K562 (cell line): ENCODE results near the gene USPL1. TPM values are rescaled to one million over a fixed set of nuclear protein-coding genes. Genes with fewer than 3 reads are reported as not detected.

Experiments
- ATAC-seq: fragments of 200-7000 bp; cut with Tn5 transposase; 3 replicates; pipeline ENCODE4 v1.9.1; 2020; ENCODE audit warnings: moderate library complexity
- BruUV-seq: library from RNA; stranded (reverse); fragments of 400-500 nt; replicated peaks from 2 replicates; lab custom pipeline; 2021; lab: Mats Ljungman, UMichigan
- CTCF ChIA-PET: fragments of 300-600 bp; formaldehyde crosslinking; extraction: SDS; loops from one replicate; lab custom pipeline; 2021; ENCODE audit warnings: low intra/inter-chr PET ratio; lab: Yijun Ruan, JAX
- POLR2A ChIA-PET: fragments of 300-600, 350-650 bp; sonication (Branson Sonifier 250); formaldehyde crosslinking; extraction: SDS; loops from one replicate; lab custom pipeline; 2021; ENCODE audit warnings: antibody characterized with exemption, inconsistent platforms; lab: Yijun Ruan, JAX
- DNase-seq, 4 experiments: peaks; one replicate each; pipeline versions ENCODE4 v3.0.0 to v3.0.0-alpha.2; 2011 to 2018; ENCODE audit warnings: low spot score in 3 of 4, mixed read lengths in 3 of 4; ENCODE audit errors: extremely low read depth in 1 of 4
- FAIRE-seq: peaks from 2 replicates; lab custom pipeline; 2011; peaks lifted over from hg19 to GRCh38; lab: Jason Lieb, UNC
- H2AFZ ChIP-seq: 2 replicates; pipeline ENCODE4 v1.6.0; 2011; ENCODE audit warnings: low read depth, low read length, control low read depth, inconsistent platforms
- H3K27ac ChIP-seq: fragments of 200-600 bp; 3 replicates; pipeline ENCODE4 v1.8.0; 2011; ENCODE audit warnings: low read depth, mild to moderate bottlenecking, control low read depth, inconsistent platforms, low read length, moderate library complexity, mixed read lengths; ENCODE audit errors: extremely low read depth
- H3K27me3 ChIP-seq, 2 experiments: fragments of 300-600 bp in 1 of 2; 2 replicates in 1 of 2; 3 replicates in 1 of 2; pipeline versions ENCODE4 v1.6.0 to v1.8.0; 2011; ENCODE audit warnings: inconsistent platforms in 2 of 2, low read length in 2 of 2, mild to moderate bottlenecking in 1 of 2, mixed read lengths in 1 of 2, moderate library complexity in 1 of 2; ENCODE audit not compliant: control insufficient read depth in 2 of 2, insufficient read depth in 2 of 2
- H3K36me3 ChIP-seq: fragments of 300-600 bp; 3 replicates; pipeline ENCODE4 v1.8.0; 2011; ENCODE audit warnings: mild to moderate bottlenecking, low read length, inconsistent platforms; ENCODE audit not compliant: control insufficient read depth, insufficient read depth
- H3K4me1 ChIP-seq, 2 experiments: fragments of 200-600 bp in 1 of 2; replicated peaks in 1 of 2; 2 replicates in 1 of 2; 3 replicates in 1 of 2; pipeline versions ENCODE4 v1.5.1 to v1.8.0; 2011; ENCODE audit warnings: inconsistent platforms in 2 of 2, low read length in 2 of 2, mild to moderate bottlenecking in 1 of 2, mixed read lengths in 1 of 2, moderate library complexity in 1 of 2; ENCODE audit not compliant: control insufficient read depth in 2 of 2, insufficient read depth in 2 of 2
- H3K4me2 ChIP-seq: 2 replicates; pipeline ENCODE4 v1.6.1; 2011; ENCODE audit warnings: low read length, control low read depth, inconsistent platforms, mixed read lengths; ENCODE audit not compliant: insufficient read depth
- H3K4me3 ChIP-seq: fragments of 200-600 bp; sonication (generic), shearing (Covaris generic); 2 replicates; pipeline ENCODE4 v1.5.1; 2016; ENCODE audit warnings: control low read depth, inconsistent platforms
- H3K79me2 ChIP-seq: fragments of 200-600 bp; 3 replicates; pipeline ENCODE4 v1.8.0; 2011; ENCODE audit warnings: low read length, inconsistent platforms; ENCODE audit not compliant: control insufficient read depth, insufficient read depth
- H3K9ac ChIP-seq, 2 experiments: 2 replicates each; pipeline versions ENCODE4 v1.6.0 to v1.6.1; 2011; ENCODE audit warnings: low read depth in 2 of 2, low read length in 2 of 2, control low read depth in 1 of 2, inconsistent platforms in 1 of 2, mild to moderate bottlenecking in 1 of 2, mixed read lengths in 1 of 2; ENCODE audit not compliant: insufficient read depth in 1 of 2
- H3K9me1 ChIP-seq: one replicate; pipeline ENCODE4 v1.6.0; 2011; ENCODE audit warnings: inconsistent platforms, mild to moderate bottlenecking, low read length, moderate library complexity; ENCODE audit not compliant: control insufficient read depth, insufficient read depth
- H3K9me3 ChIP-seq: replicated peaks from 2 replicates; pipeline ENCODE4 v1.5.1; 2011; ENCODE audit warnings: low read depth, low read length, inconsistent platforms; ENCODE audit not compliant: control insufficient read depth, insufficient read depth
- H4K20me1 ChIP-seq: replicated peaks from 2 replicates; pipeline ENCODE4 v1.6.1; 2011; ENCODE audit warnings: low read length, inconsistent platforms, mixed read lengths; ENCODE audit not compliant: control insufficient read depth, insufficient read depth
- CBFA2T3 ChIP-seq: fragments of 450-650 bp; IDR thresholded peaks from 2 replicates; pipeline ENCODE4 v1.6.1; 2017
- DIDO1 ChIP-seq: fragments of 450-650 bp; IDR thresholded peaks from 2 replicates; pipeline ENCODE4 v1.6.1; 2016; ENCODE audit warnings: low read depth, missing biosample characterization, missing genetic modification characterization
- ETV5 ChIP-seq: sonication (generic); formaldehyde crosslinking; IDR thresholded peaks from 2 replicates; pipeline ENCODE4 v1.4.0; 2020; ENCODE audit warnings: low read depth, mild to moderate bottlenecking, missing genetic modification reagents
- HDAC6 ChIP-seq: IDR thresholded peaks from 2 replicates; pipeline ENCODE4 v1.6.1; 2012; ENCODE audit warnings: low read depth, mild to moderate bottlenecking, control low read depth, inconsistent platforms, low read length, moderate library complexity
- HLTF ChIP-seq: fragments of 450-650 bp; IDR thresholded peaks from 2 replicates; pipeline ENCODE4 v1.6.1; 2016
- IFI16 ChIP-seq: fragments of 250-450 bp; sonication (Bioruptor Pico); IDR thresholded peaks from 2 replicates; pipeline ENCODE4 v2.1.2; 2022; ENCODE audit warnings: mild to moderate bottlenecking, inconsistent platforms
- MXI1 ChIP-seq: IDR thresholded peaks from 2 replicates; pipeline ENCODE4 v1.6.1; 2011; ENCODE audit warnings: low read depth, mild to moderate bottlenecking, improper control_type of control experiment, low read length
- PYGO2 ChIP-seq: fragments of 450-650 bp; IDR thresholded peaks from 2 replicates; pipeline ENCODE4 v1.6.1; 2016; ENCODE audit warnings: mild to moderate bottlenecking, missing genetic modification characterization, moderate library complexity, missing compliant biosample characterization
- TEAD1 ChIP-seq, 2 experiments: fragments of 450-650 bp in 1 of 2; sonication (generic) in 1 of 2; formaldehyde crosslinking; IDR thresholded peaks; 2 replicates each; pipeline versions ENCODE4 v1.4.0 to v1.8.0; 2020 to 2022; ENCODE audit warnings: mild to moderate bottlenecking in 2 of 2, missing genetic modification reagents in 1 of 2
- ZNF175 ChIP-seq: fragments of 200-800 bp; sonication (Bioruptor generic); IDR thresholded peaks from 2 replicates; pipeline ENCODE4 v1.6.1; 2016; ENCODE audit warnings: low read depth, mild to moderate bottlenecking, missing genetic modification characterization, missing compliant biosample characterization
- ZNF212 ChIP-seq: fragments of 450-650 bp; formaldehyde crosslinking; IDR thresholded peaks from 2 replicates; pipeline ENCODE4 v1.4.0; 2020; ENCODE audit warnings: mild to moderate bottlenecking
- ZNF23 ChIP-seq: fragments of 250-450 bp; sonication (Bioruptor Pico); IDR thresholded peaks from 2 replicates; pipeline ENCODE4 v1.4.0; 2020; ENCODE audit warnings: mild to moderate bottlenecking
- ZNF57 ChIP-seq: fragments of 450-650 bp; formaldehyde crosslinking; IDR thresholded peaks from 2 replicates; pipeline ENCODE4 v1.4.0; 2020; ENCODE audit warnings: mild to moderate bottlenecking, moderate library complexity
- ZNF77 ChIP-seq: fragments of 250-450 bp; sonication (Bioruptor Pico); IDR thresholded peaks from 2 replicates; pipeline ENCODE4 v1.5.0; 2020
- WGBS: fragments of 100-300 bp; shearing (Covaris generic); methylation state at CpG from one replicate; pipeline ENCODE4 v1.1.6; 2016; ENCODE audit warnings: low coverage, mixed read lengths; ENCODE audit not compliant: insufficient coverage; ENCODE audit errors: missing lambda C conversion rate; 5-methylcytosine and 5-hydroxymethylcytosine counted together
- in situ Hi-C: fragments of 300-500 bp; cut with MboI; formaldehyde crosslinking; loops from 4 replicates; pipeline ENCODE4 v1.15.0; 2018; ENCODE audit warnings: inconsistent platforms, mixed read lengths
- intact Hi-C: fragments of 100-400 bp; cut with micrococcal nuclease; formaldehyde crosslinking; loops from 2 replicates; pipeline ENCODE4 v1.14.2; 2022
- polyA plus RNA-seq, 8 experiments: library from polyadenylated mRNA; depleted of rRNA in 4 of 8; stranded (reverse) in 5 of 8; unstranded in 3 of 8; fragments of >200 nt; fragmentation: Nextera tagmentation in 2 of 8; fragmentation: Illumina TruSeq in 1 of 8; extraction: Ambion mirVana in 2 of 8; extraction: Trizol in 1 of 8; gene quantifications; 2 replicates each; pipeline versions ENCODE4 v1.2.1 to v1.2.3, GENCODE V29; 2011 to 2014; ENCODE audit warnings: inconsistent platforms in 1 of 8, missing spikeins in 1 of 8
- total RNA-seq, 7 experiments: library from RNA; depleted of rRNA in 6 of 7; stranded (reverse); fragments of >200 nt in 6 of 7; fragmentation: Illumina TruSeq in 2 of 7; extraction: Trizol in 2 of 7; gene quantifications; 2 replicates each; pipeline versions ENCODE4 v1.2.1 to v1.2.3, GENCODE V29; 2011 to 2021; ENCODE audit warnings: low replicate concordance in 1 of 7
- TF ChIP-seq, protein P1 (sequence below): IDR thresholded peaks from 2 replicates; pipeline ENCODE4 v1.6.1; 2014; ENCODE audit warnings: antibody characterized with exemption
- TF ChIP-seq, protein P2 (sequence below): fragments of 250-450 bp; sonication (Bioruptor Pico); IDR thresholded peaks from 2 replicates; pipeline ENCODE4 v1.4.0; 2020; ENCODE audit warnings: mild to moderate bottlenecking, moderate library complexity
- TF ChIP-seq, protein P3 (sequence below): sonication (generic); formaldehyde crosslinking; IDR thresholded peaks from 2 replicates; pipeline ENCODE4 v1.8.1; 2023; ENCODE audit warnings: mild to moderate bottlenecking, missing genetic modification reagents
- TF ChIP-seq, protein P4 (sequence below): sonication (generic); formaldehyde crosslinking; IDR thresholded peaks from 2 replicates; pipeline ENCODE4 v1.8.0; 2022; ENCODE audit warnings: mild to moderate bottlenecking, missing genetic modification reagents, borderline replicate concordance

USPL1 gene
- total and polyA plus RNA-seq, 9 of the 15 experiments (the other 6 are each of a cell fraction or from before 2014, with no cell fraction given) = 5.5 to 18.0 (median 12.0) TPM

DNA sequence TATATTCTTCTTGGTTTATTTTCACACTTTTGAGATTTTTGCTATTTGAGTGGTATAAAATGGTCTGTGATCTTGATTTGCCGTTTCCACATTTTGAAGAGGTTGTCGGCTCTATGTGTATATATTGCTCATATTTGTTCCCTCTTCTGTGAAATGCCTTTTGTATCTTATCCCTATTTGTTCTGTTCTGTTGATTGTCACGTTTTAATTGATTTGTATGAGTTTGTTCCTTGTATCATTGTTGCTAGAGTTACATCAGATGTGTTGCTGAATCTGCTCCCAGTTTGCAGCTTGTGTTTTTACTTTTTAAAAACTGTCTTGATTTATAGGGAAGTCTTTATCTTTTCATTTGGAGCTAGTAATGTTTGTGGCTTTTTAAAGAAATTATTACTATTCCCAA, 17.1 kb downstream of the USPL1 start:
- no TSS peak for BruUV-seq
- TF ChIP-seq, protein P1, sequence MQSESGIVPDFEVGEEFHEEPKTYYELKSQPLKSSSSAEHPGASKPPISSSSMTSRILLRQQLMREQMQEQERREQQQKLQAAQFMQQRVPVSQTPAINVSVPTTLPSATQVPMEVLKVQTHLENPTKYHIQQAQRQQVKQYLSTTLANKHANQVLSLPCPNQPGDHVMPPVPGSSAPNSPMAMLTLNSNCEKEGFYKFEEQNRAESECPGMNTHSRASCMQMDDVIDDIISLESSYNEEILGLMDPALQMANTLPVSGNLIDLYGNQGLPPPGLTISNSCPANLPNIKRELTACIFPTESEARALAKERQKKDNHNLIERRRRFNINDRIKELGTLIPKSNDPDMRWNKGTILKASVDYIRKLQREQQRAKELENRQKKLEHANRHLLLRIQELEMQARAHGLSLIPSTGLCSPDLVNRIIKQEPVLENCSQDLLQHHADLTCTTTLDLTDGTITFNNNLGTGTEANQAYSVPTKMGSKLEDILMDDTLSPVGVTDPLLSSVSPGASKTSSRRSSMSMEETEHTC = no peak
- TF ChIP-seq ETV5 (CRISPR knock-in tag) = no peak
- TF ChIP-seq ZNF23 (CRISPR knock-in tag) = no peak
- no peak for TF ChIP-seq IFI16 (CRISPR knock-in tag)
- TF ChIP-seq HLTF = no peak
- TF ChIP-seq HDAC6 = no peak
- TF ChIP-seq TEAD1 (CRISPR knock-in tag; IDR thresholded peaks at IDR 0.05) = no peak
- TF ChIP-seq, protein P2, sequence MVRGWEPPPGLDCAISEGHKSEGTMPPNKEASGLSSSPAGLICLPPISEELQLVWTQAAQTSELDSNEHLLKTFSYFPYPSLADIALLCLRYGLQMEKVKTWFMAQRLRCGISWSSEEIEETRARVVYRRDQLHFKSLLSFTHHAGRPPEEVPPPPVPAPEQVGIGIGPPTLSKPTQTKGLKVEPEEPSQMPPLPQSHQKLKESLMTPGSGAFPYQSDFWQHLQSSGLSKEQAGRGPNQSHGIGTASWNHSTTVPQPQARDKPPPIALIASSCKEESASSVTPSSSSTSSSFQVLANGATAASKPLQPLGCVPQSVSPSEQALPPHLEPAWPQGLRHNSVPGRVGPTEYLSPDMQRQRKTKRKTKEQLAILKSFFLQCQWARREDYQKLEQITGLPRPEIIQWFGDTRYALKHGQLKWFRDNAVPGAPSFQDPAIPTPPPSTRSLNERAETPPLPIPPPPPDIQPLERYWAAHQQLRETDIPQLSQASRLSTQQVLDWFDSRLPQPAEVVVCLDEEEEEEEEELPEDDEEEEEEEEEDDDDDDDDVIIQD = no peak
- TF ChIP-seq MXI1 = no peak
- TF ChIP-seq, protein P3, sequence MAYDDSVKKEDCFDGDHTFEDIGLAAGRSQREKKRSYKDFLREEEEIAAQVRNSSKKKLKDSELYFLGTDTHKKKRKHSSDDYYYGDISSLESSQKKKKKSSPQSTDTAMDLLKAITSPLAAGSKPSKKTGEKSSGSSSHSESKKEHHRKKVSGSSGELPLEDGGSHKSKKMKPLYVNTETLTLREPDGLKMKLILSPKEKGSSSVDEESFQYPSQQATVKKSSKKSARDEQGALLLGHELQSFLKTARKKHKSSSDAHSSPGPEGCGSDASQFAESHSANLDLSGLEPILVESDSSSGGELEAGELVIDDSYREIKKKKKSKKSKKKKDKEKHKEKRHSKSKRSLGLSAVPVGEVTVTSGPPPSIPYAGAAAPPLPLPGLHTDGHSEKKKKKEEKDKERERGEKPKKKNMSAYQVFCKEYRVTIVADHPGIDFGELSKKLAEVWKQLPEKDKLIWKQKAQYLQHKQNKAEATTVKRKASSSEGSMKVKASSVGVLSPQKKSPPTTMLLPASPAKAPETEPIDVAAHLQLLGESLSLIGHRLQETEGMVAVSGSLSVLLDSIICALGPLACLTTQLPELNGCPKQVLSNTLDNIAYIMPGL (CRISPR knock-in tag) = no peak
- no peak for TF ChIP-seq ZNF212 (CRISPR knock-in tag)
- TF ChIP-seq, protein P4, sequence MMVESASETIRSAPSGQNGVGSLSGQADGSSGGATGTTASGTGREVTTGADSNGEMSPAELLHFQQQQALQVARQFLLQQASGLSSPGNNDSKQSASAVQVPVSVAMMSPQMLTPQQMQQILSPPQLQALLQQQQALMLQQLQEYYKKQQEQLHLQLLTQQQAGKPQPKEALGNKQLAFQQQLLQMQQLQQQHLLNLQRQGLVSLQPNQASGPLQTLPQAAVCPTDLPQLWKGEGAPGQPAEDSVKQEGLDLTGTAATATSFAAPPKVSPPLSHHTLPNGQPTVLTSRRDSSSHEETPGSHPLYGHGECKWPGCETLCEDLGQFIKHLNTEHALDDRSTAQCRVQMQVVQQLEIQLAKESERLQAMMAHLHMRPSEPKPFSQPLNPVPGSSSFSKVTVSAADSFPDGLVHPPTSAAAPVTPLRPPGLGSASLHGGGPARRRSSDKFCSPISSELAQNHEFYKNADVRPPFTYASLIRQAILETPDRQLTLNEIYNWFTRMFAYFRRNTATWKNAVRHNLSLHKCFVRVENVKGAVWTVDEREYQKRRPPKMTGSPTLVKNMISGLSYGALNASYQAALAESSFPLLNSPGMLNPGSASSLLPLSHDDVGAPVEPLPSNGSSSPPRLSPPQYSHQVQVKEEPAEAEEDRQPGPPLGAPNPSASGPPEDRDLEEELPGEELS (CRISPR knock-in tag) = no peak
- TF ChIP-seq CBFA2T3 = no peak
- TF ChIP-seq ZNF77 (CRISPR knock-in tag) = no peak
- no peak for TF ChIP-seq ZNF175 (CRISPR knock-in tag)
- TF ChIP-seq ZNF57 (CRISPR knock-in tag) = no peak
- TF ChIP-seq PYGO2 (tag) = no peak
- TF ChIP-seq DIDO1 (tag) = no peak

More for the DNA sequence above, 17.1 kb downstream of the USPL1 start:
- Histone ChIP-seq H3K9me1 (no peaks in the 10 kb centered on the region), H3K79me2 (peaks cover 66% of the 10 kb centered on the region), H3K4me2 (no peak overlapping the region), H3K4me1 (no peaks in the 10 kb centered on the region; a peak in 1 of 5 replicates), H3K9ac (no peak overlapping the region), H3K9me3 (no peaks in the 10 kb centered on the region), H2AFZ (no peak overlapping the region), H3K36me3 (peaks cover 75% of the 10 kb centered on the region), H4K20me1 (0 out of 2 replicates have a peak, but pooled peaks cover 3% of the 10 kb centered on the region), H3K27me3 (no peaks in the 10 kb centered on the region), H3K4me3 (no peak overlapping the region), H3K27ac (no peak overlapping the region)
- ATAC-seq (no peak), FAIRE-seq (no peak), DNase-seq (no peak)
- ChIA-PET CTCF (no interaction called here), POLR2A (no interaction called here)
- in situ Hi-C loops (no loop called here), intact Hi-C loops (no loop called here)
- WGBS = 65% methylated on average over 3 of the region's 3 CpGs
